Measurements from ENCODE around the gene UNK. TPM values are rescaled to one million over a fixed set of nuclear protein-coding genes. Genes with fewer than 3 reads are reported as not detected.
A peak's percentile ranks its signal among the peaks of the same experiment; 100 is the strongest.

The UNK gene
- total and polyA plus RNA-seq, 2 donors (not counting 1 experiment from before 2014, with no cell fraction given) = 35.5 to 70.3 TPM

DNA sequence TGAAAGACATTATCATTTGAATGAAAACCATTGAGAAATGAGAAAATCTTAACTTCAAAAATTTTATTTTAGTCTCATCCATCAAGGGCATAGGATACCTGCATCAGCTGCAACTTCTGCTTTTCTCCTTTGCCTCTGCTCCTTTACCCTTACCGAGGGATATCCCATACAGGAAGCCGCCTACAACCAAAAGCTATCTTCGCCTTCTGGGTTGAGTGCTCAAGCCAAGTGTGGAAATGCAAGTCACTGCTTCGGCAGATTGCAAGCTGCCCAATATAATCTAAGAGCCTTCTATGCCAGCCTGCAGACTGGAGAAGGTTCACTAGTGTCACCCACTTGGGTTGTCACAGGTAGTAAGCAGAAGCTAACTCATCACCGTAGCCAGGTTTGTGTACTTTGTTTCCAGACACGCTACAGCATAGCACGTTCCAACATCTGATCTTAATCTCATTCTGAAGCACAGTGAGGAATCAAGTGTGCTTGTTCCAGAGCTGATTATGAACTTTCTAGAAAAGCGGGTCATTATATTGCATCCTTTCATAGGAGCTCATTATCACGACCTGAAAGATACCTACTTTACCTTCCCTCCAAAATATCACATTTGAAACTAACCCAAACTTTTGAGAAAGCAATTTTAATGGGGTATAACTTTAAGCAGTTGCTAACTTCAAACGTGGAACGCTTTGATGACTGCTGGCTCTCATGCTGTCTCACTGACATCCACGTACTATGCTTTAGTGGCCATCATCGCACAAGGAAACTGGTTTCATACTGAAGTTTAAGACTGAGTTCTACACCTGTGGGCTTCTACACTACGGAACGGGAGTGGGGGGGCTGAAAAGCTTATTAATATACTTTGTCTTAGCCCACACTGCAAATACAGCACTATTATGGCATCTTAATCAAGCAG is 8.0 kb upstream of the UNK start:
- H3K4me1 ChIP-seq (ENCODE audit: control insufficient read depth in 2 of 2, insufficient read depth in 2 of 2, low read length in 2 of 2) = peaks cover 19 to 38% of the 10 kb centered on the region in 2 donors
- CTCF ChIA-PET = interaction anchor here (0.7 to 8.5 kb wide), 10 partner anchors 8 to 144 kb away, joined by 3 to 54 read pairs (median 4); partner anchors contain the start of genes GALK1, TRIM65 and UNK
- peak overlapping the region in 4 of 5 experiments; percentile 51 to 95 (median 95) for H3K4me3 ChIP-seq (ENCODE audit: control extremely low read depth in 1 of 5, extremely low read depth in 1 of 5, insufficient read depth in 1 of 5, low read depth in 2 of 5, low read length in 4 of 5)
- no peaks in the 10 kb centered on the region for H3K27me3 Mint-ChIP-seq
- H3K4me2 ChIP-seq (replicated peaks; ENCODE audit: low read depth, low read length, poor library complexity, severe bottlenecking) = peak overlapping the region; percentile 78
- POLR2A ChIA-PET = interaction anchor here (1.0 to 8.4 kb wide), 14 partner anchors 8 to 631 kb away, joined by 3 to 78 read pairs (median 5); partner anchors contain the start of genes GALK1, TRIM65, UNK and WBP2
- peaks cover 46% of the 10 kb centered on the region for H3K4me1 Mint-ChIP-seq
- H2AFZ ChIP-seq (ENCODE audit: insufficient read depth, low read depth, low read length, poor library complexity, severe bottlenecking) = no peak overlapping the region
- DNase-seq (peak; percentile 71), ATAC-seq (ENCODE audit: low read depth) (no peak)
- peak overlapping the region; percentile 80 for H3K4me3 Mint-ChIP-seq
- peak overlapping the region; percentile 89 for H3K9ac ChIP-seq (ENCODE audit: low read length)
- peaks cover 43% of the 10 kb centered on the region for H4K20me1 ChIP-seq (ENCODE audit: control insufficient read depth, insufficient read depth, low read length, poor library complexity, severe bottlenecking)
- H3K9me3 Mint-ChIP-seq (ENCODE audit: insufficient read depth) = peaks cover 2% of the 10 kb centered on the region
- intact Hi-C loops (cut with micrococcal nuclease) = no loop called here
- H3K9me3 ChIP-seq (ENCODE audit: control extremely low read depth in 1 of 3, control insufficient read depth in 2 of 3, insufficient read depth in 1 of 3, low read length in 2 of 3) = no peaks in the 10 kb centered on the region
- no peaks in the 10 kb centered on the region for H3K27me3 ChIP-seq (replicated peaks in 1 of 4; ENCODE audit: control extremely low read depth in 1 of 4, control insufficient read depth in 3 of 4, insufficient read depth in 4 of 4, low read length in 3 of 4)
- WGBS (ENCODE audit: insufficient coverage) = 49% methylated on average over 11 of the region's 15 CpGs
- H3K79me2 ChIP-seq (ENCODE audit: control insufficient read depth, insufficient read depth, low read length) = peaks cover 29% of the 10 kb centered on the region
- H3K36me3 ChIP-seq (replicated peaks in 1 of 2; ENCODE audit: control extremely low read depth in 1 of 2, control insufficient read depth in 1 of 2, extremely low read depth in 1 of 2, insufficient read depth in 2 of 2, low read length in 1 of 2) = peaks cover 4 to 42% of the 10 kb centered on the region in 2 experiments
- peak overlapping the region; percentile 64 for H3K27ac Mint-ChIP-seq
- peak overlapping the region; percentile 13 to 61 for H3K27ac ChIP-seq (ENCODE audit: low read length in 2 of 2)
- TF ChIP-seq, protein P1, sequence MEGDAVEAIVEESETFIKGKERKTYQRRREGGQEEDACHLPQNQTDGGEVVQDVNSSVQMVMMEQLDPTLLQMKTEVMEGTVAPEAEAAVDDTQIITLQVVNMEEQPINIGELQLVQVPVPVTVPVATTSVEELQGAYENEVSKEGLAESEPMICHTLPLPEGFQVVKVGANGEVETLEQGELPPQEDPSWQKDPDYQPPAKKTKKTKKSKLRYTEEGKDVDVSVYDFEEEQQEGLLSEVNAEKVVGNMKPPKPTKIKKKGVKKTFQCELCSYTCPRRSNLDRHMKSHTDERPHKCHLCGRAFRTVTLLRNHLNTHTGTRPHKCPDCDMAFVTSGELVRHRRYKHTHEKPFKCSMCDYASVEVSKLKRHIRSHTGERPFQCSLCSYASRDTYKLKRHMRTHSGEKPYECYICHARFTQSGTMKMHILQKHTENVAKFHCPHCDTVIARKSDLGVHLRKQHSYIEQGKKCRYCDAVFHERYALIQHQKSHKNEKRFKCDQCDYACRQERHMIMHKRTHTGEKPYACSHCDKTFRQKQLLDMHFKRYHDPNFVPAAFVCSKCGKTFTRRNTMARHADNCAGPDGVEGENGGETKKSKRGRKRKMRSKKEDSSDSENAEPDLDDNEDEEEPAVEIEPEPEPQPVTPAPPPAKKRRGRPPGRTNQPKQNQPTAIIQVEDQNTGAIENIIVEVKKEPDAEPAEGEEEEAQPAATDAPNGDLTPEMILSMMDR (IDR thresholded peaks at IDR 0.05) = no peak

Measured in B cell (primary cell).